NCI-H69 (cell line): ENCODE data around the gene SYNM.
"Not testable (repeated sequence)": the region's sequence is repeated elsewhere in the genome, so short reads cannot be mapped to it uniquely, and the experiment has no call there.

Source experiments
- DNase-seq: peaks from one replicate; lab custom pipeline; 2025; lab: John Stamatoyannopoulos, UW

SYNM gene

DNA sequence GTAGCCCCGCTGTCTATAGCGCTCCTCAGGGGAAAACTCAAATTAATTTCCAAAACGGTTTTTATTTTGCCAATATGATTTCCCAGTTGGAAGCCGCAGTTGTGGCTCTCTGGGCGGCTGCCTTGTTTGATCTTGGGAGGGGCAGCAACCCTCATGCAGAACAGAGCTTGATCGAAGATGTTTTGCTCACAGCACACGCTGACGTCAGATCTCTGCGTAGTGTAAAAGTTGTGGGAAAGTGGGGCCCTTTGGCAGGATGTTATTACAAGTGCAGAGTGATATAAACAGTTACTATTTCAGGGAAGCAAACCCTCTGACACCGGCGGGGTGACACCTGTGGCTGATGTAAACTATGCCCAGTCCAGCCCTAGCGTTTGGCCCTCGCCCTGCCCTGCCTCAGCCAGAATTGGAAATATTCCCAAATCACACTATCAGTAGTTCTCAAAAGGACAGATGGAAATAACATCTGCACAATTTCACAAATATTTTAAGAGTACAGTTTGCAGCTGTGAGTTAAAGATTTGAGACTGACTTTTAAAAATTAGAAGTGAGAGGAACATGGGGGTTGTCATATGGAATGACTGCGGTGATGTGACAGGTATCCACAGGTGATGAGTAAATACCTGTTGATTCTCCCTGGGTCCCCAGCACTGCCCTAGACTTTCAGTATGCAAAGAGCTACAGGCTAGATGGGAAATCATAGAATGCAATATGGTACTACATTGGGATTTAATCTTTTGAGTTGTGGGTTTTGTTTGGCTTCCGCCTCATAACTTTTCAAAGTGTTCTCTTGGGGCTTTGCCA is 1.7 kb downstream of the SYNM start:
- DNase-seq: no peak

DNA sequence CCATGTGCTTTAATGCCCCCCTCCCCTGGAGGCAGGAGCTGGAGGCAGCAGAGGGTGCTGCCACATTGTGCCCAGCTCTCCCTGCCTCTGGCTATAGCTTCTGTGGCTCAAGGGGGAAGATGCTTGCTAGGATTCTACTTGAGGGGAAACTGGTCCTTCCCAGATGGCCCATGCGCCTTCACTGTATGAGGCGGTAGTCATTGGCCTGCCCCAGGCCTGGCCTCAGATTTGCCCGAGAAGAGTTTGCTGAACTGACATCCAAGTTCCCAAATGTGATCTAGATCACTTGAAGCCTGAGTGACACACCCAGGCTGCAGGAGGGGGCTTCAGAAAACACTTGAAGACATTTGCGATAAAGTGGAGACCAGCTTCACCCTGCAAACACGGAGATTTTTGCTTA is 4.1 kb downstream of the SYNM start:
- no peak for DNase-seq

DNA sequence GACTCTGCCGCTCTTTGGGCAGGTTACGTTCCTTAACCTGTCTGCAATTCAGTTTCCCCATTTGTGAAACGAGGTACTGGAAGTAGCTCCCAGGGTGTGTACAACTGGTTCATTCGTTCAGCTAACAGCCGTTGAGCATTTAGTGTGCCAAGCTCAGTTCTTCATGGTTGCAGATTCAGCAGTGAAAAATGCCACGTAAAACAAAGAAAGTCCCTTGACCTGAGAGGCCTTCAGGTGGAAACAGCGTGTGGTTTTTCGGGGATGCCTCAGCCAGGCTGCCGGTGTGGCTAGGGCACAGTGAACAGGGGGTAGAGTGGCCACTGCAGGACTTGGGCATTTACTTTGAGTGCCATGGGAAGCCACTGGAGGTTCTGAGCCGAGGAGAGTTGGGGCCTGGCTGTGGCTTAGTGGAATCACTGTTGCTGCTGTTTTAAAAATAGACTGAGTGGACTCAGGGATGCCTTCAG is 4.7 kb downstream of the SYNM start:
- DNase-seq: no peak

DNA sequence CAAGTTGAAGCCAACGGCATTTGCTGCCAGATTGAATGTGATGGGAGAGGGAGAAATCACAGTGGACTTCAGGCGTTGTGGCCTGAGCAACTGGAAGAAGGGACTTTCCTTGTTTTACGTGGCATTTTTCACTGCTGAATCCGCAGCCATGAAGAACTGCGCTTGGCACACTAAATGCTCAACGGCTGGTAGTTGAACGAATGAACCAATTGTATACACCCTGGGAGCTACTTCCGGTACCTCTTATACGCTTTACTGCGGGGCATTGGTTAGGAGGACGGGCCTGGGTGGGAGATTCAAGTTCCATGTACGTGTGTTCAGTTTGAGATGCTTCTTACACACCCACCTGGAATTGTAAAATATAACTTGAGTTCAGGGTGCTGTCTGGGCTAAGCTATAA is 5.2 kb downstream of the SYNM start:
- DNase-seq: no peak

DNA sequence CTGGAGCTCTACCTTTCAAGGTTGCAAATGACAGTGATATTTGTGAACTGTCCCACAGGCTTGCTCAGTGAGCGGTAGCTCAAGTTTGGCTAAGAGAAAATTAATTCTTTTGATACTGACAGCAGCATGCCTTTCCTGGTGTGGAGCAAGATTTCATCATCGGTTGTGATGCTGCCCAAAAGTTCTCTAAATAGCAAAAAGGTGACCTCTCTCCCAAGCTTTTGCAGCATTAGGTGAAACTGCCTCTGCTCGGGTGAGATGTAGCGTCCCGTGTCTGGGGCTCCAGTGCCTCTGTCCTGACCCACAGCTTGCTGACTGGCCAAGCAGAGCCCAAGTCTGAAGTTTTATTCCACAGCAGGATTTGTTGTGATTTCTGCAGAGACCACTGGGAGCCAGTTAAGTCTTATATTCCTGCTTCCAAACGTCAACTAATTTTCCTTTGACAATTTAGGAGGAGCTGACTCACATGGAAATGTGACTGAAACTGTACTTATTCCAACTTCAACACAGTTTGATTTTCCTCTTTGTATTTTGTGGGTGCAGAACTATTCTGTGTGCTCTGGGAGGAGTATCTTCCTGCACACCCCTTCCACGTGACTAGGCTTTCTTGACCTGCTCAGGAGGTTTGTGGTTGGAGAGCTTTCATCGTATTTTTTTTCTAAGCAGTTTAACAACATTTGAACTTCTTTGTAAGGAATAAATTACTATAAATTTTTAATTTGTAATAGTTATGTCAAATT is 5.9 kb downstream of the SYNM start:
- DNase-seq: no peak

DNA sequence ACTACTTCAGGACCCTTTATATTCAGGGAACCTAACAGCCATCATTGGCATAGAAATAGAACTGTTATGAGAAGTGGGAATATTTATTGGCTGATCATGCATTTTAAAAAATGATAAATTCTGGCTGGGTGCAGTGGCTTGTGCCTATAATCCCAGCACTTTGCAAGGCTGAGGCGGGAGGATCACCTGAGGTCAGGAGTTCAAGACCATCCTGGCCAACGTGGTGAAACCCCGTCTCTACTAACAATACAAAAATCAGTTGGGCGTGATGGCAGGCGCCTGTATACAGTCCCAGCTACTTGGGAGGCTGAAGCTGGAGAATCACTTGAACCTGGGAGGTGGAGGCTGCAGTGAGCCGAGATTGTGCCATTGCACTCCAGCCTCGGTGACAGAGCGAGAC is 6.8 kb downstream of the SYNM start:
- DNase-seq: not testable (repeated sequence)

DNA sequence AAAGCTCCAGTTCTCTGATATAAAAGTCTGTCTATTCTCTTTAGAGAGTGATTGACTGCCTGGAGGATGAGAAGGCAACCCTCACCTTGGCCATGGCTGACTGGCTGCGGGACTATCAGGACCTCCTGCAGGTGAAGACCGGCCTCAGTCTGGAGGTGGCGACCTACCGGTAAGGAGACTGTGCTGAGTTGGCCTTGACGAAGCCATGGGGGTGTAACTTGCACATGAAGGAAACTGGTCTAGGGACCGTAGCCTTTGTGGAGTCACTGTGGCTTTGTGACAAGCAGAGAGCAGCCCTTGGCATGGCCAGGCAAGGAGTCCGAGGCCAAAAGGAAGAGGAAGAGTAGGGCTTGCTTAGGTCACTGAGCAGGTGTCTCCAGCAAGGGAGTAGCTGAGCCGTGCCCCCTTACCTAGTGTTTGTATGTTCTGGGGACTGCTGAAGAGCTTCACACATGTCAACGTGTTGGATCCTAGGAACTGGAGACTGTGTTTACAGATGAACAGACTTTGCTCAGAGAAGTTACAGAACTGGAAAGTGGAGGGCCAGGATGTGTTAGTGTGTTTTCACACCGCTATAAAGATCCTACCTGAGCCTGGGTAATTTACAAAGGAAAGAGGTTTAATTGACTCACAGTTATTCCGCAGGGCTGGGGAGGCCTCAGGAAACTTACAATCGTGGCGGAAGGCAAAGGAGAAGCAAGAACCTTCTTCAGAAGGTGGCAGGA is 8.8 kb downstream of the SYNM start:
- DNase-seq: no peak

DNA sequence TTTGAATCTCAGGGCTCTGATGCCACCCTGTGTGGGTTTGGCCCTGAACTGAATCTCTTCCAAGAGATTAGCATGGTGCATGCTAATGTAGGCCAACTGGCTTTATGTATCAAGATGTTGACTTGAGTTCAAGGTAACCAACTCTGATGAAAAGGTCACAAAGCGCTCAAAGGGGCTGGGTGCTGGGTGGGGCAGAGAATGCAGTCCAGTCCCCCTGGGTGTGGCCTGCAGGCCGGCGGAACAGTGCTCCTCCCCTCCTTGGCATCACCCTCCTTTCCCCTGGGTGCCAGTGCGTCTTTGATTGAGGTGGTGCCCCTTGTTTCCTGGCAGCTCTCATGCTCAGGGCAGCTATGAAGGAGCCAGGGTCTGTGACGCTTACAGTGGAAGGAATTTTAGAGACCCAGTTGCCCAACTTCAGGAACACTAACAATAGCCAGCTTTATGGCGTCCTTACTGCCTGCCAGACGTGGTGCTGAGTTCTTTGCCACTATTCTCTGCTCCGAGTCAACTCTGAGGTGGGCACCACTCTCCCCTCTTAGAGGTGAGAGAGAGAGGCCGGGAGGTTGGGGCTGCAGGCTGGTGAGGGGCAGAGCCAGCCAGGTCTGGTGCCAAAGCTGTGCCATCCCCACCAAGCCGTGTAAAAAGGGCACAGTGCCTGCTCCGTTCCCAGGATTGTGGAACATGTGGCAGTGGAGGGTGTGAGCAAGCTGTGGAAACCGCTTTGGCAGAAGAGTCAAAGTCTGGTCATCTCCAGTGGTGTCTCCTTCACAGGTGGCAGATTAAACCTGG is 9.8 kb downstream of the SYNM start:
- no peak for DNase-seq

DNA sequence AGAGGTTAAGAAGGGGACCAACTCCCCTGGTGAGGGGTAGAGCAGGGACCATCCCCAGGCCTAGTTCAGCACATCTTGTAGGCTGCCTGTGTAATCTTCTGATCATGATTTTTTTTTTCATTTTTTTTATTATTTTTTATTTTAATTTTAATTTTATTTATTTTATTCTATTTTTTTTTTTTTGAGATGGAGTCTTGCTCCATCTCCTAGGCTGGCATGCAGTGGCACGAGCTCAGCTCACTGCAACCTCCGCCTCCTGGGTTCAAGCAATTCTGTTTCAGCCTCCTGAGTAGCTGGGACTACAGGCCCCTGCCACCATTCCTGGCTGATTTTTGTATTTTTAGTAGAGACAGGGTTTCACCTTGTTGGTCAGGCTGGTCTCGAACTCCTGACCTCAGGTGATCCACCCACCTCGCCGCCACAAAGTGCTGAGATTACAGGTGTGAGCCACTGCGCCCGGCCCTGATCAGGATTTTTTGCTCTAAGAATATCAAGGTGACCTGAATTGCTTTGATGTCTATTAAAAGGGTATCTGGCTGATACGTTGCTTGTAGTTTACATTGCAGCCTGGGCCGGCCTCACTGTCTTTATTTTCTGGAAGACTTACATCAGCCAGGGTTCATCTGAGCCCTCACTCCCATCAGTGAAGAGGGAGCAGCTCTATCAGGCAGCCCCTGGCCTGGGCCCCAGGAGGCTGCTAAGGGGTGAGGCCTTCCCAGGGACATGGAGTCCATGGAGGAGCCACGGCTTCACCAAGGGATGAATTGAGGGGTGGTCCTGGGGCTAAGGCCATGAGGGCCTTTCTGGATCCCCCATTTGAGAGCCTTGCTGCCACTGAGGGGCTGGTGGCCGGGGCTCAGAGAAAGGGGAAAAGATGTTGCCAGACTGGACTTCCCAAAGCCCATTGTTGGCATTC is 10.7 kb downstream of the SYNM start:
- DNase-seq: no peak

DNA sequence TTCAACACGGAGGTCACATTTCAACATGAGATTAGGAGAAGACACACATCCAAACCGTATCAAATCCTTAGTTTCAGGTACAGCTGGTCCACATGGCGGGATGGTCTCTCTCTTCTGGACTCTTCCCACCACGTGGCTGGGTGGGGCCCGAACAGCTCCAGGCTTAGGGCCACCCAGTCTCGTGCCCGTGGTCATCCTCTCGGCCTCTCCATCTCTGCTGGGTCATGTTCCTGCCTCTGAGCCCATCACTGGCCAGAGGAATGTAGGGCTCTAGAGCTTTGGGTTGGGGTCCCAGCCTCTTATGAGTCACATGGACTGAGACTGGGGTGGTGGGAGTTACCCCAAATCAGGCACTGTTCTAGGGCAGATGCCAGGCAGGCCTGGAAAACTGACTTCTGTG is 12.2 kb downstream of the SYNM start:
- DNase-seq: no peak

DNA sequence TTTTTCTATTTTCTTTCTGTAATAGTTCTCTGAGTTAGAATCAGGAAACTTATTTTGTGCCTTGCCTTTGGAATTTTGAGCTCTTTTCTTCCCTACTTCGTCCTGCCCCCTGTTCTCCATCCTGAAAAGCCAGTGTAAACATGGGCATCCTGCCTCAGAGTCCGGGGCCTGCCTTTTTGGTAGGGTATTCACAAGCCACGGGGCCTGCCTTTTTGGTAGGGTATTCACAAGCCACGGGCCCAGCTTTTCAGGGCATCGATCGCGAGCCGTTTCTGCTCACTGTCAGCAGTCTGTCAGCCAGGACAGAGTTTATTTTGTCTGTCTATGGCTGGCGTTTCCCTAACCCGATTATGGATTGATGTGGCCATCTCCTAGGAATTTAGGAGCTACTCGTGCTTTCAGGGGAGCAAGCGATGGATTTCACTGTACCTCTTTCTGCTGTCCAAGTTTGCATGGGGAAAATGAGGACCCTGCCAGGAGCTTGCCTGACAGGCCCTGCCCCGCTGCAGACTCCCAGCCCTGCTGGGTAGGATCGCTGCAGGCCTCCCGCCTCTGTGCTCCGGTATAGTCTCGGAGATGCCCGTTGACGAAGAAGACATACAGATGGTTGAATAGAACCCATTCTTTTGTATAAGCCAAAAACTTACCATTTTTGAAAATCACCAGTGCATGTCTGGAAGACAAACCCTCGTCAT is 12.8 kb downstream of the SYNM start:
- DNase-seq: no peak

DNA sequence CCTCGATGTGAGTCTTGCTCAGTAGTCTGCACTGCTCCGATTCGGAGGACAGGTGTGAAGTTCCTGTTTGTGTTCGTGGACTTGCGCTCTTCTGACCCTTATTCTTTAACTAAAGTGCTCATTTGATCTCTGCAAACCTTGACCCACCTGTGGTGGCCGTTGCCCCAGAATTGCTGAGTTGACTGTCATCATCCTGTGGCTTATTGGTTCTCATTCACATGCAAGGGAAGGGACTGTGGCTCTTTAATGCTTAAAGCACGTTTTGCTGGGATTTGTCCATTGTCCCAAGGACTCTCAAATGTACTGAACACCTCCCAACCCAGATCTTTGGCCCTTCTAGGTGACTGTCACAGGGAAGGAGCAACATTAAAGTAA is 13.4 kb downstream of the SYNM start:
- DNase-seq: no peak

DNA sequence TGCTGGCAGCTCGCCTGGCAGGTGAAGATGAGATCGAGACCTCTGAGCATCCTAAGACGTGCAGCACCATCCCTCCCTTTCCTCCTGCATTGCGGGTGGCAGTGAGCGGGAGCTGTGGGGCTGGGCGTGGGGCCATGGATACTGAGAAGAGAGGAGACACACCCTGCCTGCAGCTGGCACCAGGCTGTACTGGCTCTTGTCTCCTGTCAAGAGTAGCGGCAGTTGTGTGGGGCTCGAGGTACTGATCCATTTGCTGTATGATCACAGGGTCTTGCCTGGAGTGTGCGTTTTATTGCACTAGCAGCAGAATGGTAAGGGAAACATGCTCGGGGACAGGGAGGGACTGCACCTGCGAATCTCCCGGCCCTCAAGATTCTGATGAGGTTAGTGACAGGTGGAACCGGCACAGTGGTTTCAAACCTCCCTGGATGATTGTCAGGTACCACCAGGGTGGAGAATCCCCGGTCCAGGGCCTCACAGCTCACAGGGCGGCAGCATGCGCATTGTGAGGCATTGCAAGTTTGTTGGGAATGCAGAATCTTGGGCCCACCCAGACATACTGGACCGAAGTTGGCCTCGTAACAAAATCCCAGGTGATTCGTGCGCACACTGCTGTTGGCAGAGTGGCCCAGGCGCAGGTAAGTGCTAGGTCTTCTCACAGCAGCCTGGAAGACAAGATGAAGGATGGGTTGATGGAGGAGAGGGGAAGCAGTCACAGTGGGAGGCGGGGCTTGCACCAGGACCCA is 14.1 kb downstream of the SYNM start:
- DNase-seq: no peak

DNA sequence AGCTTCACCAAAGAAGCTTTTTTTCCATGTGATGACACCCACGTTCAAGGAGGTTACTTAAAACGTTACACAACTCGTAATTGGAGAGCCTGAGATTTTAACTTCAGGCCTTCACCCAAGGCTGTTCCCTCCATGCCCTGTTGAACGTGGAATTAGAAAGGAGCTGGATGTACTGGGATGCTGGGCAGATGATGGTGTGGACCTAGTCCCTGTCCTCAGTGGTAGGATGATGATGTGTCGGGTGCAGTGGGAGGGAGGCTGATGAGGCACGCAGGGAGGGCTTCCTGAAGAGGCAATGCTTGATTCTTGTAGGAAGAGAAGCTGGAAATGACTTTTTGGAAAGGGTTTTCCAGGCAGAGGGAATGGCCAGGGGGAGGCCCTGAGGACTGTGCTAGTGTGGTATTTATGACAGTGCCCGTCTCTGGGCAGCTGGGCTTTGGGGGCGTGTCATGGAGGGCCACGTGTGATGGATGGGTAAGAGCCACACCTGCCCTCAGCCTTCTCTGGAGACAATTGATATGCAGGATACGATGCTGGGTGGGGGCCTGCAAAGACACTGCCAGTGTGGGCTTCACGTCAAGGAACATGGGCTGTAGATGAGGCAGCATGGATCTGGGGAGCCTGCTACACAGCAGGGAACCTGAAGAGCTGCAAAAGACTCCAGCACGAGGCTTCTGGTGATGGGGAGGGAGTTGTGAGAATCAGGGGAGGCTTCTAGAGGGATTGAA is 15.3 kb downstream of the SYNM start:
- no peak for DNase-seq

DNA sequence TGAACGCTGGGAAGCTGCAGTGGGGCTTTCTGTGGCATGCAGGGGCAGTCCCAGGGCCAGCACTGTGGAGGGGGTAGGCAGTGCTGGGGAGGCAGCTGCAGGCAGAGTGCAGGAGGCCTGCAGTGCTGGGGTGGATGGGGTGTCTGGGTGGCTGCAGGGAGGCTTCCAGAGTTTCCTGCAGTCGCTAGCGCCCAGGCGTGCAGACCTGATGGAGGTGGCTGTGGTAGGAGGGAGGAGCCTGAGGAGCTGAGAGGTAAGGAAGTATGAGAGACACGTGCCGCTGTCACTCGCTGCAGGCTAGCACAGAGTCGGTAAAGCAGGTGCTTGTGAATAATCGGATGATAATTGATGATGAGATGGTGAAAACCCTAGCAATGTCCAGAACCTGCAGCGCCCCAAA is 16.3 kb downstream of the SYNM start:
- no peak for DNase-seq

DNA sequence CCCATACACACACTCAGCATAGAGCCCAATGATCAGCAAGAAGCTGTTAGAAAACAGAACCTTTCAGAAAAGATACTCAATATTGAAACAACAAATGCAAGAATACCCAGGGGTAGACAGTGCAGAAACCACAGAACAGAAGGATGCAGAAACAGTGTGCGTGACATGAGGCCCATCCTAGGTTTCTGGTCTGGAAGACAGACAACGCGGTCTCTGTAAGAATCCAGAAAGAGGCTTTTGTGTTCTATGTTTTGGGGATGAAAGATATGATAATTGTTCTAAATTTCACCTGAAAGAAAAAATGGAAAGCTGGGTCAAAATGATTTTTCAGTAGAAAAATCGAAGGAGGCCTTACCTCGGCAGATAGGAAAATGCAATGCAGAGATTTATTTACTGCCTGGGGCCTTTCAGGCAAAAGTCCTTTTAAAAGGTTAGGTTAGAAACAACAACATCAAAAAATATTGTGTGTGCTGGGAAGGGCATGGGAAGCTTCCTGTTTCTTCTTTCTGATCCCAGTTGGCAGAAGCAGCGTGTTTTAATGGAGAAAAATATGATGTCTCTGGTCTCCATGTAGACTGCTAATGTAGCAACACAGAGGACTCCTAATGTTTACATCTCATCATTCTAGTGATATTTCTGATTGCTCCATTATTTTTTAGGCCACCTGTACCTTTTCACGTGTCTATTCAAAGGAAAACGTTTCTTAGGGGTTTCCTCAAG is 17.0 kb downstream of the SYNM start:
- no peak for DNase-seq

DNA sequence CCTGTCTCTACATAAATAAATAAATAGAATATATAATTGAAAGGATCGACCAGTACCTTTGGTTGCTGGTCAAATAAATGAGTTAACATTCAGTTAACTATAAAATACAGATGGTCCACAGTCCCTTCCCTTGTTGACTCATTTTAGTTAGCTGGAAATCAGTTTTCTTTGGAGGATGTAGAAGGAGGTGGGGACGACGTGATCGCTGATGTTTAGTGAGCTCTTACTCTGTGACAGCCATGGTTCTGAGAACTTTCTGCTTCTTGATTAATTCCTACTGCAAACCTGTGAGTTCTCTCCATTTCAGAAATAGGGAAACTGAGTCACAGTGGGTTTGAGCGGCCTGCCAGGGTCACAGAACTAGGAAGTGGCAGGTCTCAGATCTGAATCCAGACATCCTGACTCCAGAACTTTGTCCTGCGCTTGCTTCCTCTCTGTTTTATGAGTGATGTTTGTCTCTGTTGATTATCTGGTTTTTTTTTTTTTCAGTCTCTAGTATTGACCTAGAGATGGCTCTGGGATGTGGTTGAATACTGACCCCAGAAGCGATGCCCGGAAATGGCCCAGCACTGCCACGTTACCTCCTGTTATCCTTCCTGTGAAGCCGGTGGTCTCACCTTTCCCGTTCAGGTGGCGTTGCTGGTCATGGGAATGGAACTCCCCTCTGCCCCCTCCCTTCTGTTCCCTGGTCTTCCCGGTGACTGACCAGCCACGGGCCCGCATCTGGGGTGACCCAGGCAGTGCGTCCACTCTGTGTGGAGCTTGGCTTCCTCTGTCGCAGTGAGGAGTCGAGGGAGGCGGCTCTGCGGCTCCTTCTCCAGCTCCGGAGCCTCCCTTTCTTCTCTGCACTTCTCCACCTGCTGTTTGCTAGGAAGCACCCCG is 18.2 kb downstream of the SYNM start:
- DNase-seq: no peak
